IPS-18a (cell line): ENCODE data around the gene OPCML.

Source experiments
- H3K27ac ChIP-seq: one replicate; pipeline ENCODE4 v1.5.1; 2013; ENCODE audit warnings: low read length
- H3K27me3 ChIP-seq: one replicate; pipeline ENCODE4 v1.6.1; 2013; ENCODE audit warnings: mild to moderate bottlenecking, low read length; ENCODE audit not compliant: control insufficient read depth, insufficient read depth
- H3K36me3 ChIP-seq: one replicate; pipeline ENCODE4 v1.6.1; 2013; ENCODE audit warnings: low read depth, low read length; ENCODE audit not compliant: control insufficient read depth
- H3K4me1 ChIP-seq: one replicate; pipeline ENCODE4 v1.6.1; 2013; ENCODE audit warnings: low read depth, low read length; ENCODE audit not compliant: control insufficient read depth
- H3K4me3 ChIP-seq: one replicate; pipeline ENCODE4 v1.5.1; 2013; ENCODE audit warnings: low read length
- H3K9ac ChIP-seq: one replicate; pipeline ENCODE4 v1.6.1; 2013; ENCODE audit warnings: mild to moderate bottlenecking, low read length, moderate library complexity
- H3K9me3 ChIP-seq: one replicate; pipeline ENCODE4 v1.6.1; 2013; ENCODE audit warnings: low read depth, low read length; ENCODE audit not compliant: control insufficient read depth

OPCML gene

DNA sequence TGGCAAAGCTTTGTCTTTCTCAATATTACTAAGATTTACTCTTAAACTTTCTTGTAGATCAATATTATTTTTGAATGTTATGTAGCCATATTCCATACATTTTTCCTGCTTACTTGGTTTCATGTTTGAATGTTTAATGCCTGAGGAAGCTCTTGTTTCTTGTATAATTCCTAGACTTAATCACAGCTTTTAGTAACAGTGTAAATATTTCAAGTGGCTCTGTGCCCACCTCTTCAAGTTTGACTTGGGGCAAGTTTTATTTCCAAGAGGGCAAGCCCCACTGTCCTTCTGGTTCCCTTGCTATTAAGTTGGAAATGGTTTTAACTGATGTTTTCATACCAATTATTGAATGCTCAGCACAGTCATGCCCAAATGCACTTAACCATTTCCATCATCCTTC lies 1004.1 kb downstream of the OPCML start:
- Histone ChIP-seq H3K4me3 (no peak overlapping the region), H3K9ac (no peak overlapping the region), H3K4me1 (no peaks in the 10 kb centered on the region), H3K27ac (no peak overlapping the region), H3K36me3 (no peaks in the 10 kb centered on the region), H3K9me3 (no peaks in the 10 kb centered on the region), H3K27me3 (no peaks in the 10 kb centered on the region)

DNA sequence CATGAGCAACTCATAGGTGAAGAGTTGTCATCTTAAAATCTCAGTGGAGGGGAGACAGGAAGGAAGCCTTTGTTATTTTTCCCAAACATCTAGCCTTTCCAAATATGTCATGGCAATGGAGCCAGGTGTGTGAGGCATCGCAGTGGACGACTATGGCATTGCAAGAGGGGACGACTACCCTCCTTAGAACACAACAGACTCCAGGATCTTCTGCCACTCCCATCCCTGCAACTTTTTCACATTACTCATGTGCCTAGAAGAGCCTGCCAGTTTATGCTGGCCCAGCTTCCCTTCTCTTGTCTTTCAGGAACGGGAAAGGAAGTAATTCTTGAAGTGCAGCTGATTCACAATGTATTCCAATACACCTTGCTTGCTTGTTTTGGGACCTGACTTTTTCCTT lies 1008.4 kb downstream of the OPCML start:
- Histone ChIP-seq H3K9me3 (no peaks in the 10 kb centered on the region), H3K9ac (no peak overlapping the region), H3K4me3 (no peak overlapping the region), H3K27ac (no peak overlapping the region), H3K4me1 (no peaks in the 10 kb centered on the region), H3K27me3 (no peaks in the 10 kb centered on the region), H3K36me3 (no peaks in the 10 kb centered on the region)

DNA sequence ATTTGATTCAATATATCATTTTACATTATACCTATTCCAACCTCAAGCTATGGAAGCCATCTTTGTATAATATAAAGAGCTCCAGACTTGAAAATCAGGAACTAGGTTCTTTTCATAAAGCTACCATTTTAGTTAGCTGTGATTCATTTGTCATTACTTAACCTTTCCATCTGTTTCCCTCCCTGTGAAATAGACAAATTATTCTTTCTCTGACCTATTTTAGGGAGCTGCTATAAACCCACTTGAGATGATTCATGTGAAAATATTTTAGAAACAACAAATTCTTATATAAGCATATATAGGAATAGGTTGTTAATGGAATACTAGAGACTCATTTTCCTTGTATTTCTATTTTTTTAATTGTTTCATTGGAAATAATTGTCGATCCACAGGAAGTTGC lies 1012.1 kb downstream of the OPCML start:
- no peaks in the 10 kb centered on the region for H3K27me3 ChIP-seq
- H3K4me3 ChIP-seq = no peak overlapping the region
- H3K36me3 ChIP-seq = no peaks in the 10 kb centered on the region
- no peaks in the 10 kb centered on the region for H3K4me1 ChIP-seq
- no peak overlapping the region for H3K9ac ChIP-seq
- H3K9me3 ChIP-seq = no peaks in the 10 kb centered on the region
- no peak overlapping the region for H3K27ac ChIP-seq

DNA sequence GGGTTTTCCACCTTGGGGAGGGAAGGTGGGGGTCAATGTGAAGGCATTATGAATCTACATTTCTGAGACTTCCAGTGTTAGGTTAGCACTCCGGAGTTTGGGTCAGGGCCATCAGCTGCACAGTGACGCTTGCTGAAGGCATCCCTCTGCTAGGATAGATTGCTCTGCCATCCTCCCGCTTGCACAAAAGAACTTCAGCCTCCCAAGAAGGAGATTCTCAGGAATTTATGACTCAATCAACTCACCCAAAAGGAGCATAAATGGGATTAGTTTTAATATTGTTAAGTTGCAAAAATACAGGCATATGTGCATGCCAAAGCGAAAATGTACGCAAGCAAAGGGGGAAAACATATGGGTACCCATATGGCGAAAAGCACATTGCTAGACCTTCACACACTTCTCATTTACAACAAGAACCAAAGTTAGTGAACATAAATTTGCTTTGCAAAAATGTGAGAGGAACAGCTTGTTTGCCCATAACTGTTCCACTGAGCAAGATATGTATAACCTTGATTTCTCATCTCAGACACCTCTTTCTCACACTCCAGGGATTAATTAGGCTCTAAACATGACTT lies 1013.0 kb downstream of the OPCML start:
- no peaks in the 10 kb centered on the region for H3K9me3 ChIP-seq
- no peaks in the 10 kb centered on the region for H3K36me3 ChIP-seq
- H3K27ac ChIP-seq = no peak overlapping the region
- H3K4me3 ChIP-seq = no peak overlapping the region
- H3K27me3 ChIP-seq = no peaks in the 10 kb centered on the region
- H3K4me1 ChIP-seq = no peaks in the 10 kb centered on the region
- no peak overlapping the region for H3K9ac ChIP-seq

DNA sequence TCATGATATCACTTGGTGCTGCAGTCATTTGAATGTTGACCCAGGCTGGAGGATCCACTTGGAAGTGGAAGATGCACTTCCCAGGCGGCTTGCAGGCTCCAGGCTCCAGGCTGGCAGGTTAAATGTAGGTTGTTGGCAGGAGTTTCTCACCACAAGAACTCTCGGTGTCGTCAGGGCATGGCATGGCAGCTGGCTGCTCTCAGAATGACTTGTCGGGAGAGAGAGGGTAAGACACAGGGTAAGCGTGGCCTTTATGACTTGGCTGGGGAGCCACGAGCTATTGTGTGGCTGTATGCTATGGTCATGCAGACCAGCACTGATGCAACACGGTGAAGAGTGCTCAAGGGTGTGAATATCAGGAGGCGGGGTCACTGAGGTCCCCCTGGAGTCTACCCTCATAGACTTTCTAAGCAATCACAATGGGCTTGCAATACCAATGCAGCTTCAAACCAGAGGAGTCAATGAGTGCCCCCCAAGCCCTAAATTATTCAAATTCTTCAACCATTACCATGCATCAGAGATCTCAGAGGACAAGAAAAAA lies 1027.7 kb downstream of the OPCML start:
- no peaks in the 10 kb centered on the region for H3K36me3 ChIP-seq

DNA sequence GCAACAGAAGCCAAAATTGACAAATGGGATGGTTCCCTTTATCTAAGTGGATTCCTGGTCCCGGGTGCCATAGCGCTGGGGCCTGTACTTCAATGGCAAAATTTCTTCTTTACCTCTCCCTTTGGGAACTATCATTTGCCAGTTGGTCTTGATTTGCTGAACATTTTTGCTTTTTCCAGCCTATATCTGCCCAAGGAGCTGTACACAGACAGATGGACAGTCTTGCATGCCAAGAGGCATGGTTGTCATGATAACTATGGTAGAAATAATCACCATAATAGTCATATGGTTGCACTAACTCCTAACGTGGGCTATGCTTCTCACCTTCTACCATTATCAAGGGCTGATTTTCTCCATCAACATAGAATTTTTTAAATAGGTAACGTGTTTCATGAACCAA lies 1030.9 kb downstream of the OPCML start:
- Histone ChIP-seq H3K27me3 (no peaks in the 10 kb centered on the region), H3K9ac (no peak overlapping the region), H3K4me1 (peaks cover 21% of the 10 kb centered on the region), H3K36me3 (no peaks in the 10 kb centered on the region), H3K9me3 (no peaks in the 10 kb centered on the region), H3K27ac (no peak overlapping the region), H3K4me3 (no peak overlapping the region)

More for the DNA sequence above, 1027.7 kb downstream of the OPCML start:
- peaks cover 21% of the 10 kb centered on the region for H3K4me1 ChIP-seq
- H3K4me3 ChIP-seq = no peak overlapping the region
- H3K27ac ChIP-seq = no peak overlapping the region
- no peaks in the 10 kb centered on the region for H3K27me3 ChIP-seq
- H3K9me3 ChIP-seq = peaks cover 10% of the 10 kb centered on the region
- no peak overlapping the region for H3K9ac ChIP-seq

DNA sequence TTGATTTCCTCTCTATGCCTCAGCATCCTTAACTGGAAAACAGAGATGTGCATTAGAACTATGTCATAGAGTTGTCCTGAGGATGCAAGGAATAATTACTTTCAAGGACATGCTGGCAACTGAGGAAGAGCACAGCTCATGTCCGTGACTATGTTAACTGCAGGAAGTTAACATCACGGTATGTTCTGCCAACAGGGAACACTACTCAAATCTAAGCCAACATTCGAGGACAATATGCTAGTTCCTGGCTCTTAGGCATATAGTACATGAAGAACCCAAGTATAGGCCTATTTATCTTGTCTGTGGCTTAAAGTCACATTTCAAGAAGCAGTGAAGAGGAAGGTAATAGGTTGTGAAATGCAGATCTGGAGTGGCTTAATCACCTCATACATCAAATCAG lies 1032.6 kb downstream of the OPCML start:
- H3K9ac ChIP-seq = no peak overlapping the region
- no peak overlapping the region for H3K4me3 ChIP-seq
- no peak overlapping the region for H3K27ac ChIP-seq
- peaks cover 8% of the 10 kb centered on the region for H3K4me1 ChIP-seq
- H3K9me3 ChIP-seq = no peaks in the 10 kb centered on the region
- no peaks in the 10 kb centered on the region for H3K36me3 ChIP-seq
- no peaks in the 10 kb centered on the region for H3K27me3 ChIP-seq

DNA sequence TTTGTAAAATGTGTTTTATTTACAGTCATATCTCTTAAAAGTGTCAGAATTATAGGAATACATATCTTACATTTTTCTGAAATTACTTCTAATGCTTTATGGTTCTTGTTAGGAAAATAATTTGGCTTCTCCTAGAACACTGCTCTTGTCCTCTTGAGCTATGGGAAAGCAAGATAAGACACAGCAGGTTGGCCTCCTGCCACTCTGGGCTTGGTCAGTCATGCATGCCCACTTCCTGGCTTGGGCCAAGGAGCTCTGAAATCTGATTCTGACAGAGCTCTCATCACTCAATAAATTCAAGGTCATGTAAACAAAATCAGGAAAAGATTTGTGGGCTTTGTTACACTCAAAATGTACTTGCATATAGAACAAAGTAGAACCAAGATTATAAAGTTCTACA lies 1036.0 kb downstream of the OPCML start:
- no peak overlapping the region for H3K9ac ChIP-seq
- peaks cover 11% of the 10 kb centered on the region for H3K4me1 ChIP-seq
- H3K36me3 ChIP-seq = no peaks in the 10 kb centered on the region
- H3K27me3 ChIP-seq = no peaks in the 10 kb centered on the region
- no peaks in the 10 kb centered on the region for H3K9me3 ChIP-seq
- H3K4me3 ChIP-seq = no peak overlapping the region
- H3K27ac ChIP-seq = no peak overlapping the region

DNA sequence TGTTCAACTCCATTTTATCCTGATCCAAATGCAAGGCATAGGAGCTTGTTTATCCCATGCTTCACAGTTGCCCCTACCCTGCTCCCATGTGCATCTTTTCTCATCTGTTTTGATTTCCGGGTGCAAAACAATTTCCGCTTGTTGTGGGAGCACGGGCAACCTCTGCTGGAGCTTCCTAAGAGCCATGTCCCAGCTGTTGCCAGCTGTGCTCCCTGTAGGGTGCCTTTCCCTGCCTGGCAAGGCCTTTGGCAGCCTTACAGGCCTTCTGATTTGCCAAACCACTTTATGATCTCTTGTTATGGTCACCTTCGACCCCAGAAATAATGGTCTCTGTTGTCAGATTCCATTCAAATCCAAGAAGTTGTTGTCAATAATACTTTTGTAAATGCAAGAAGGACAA lies 1038.5 kb downstream of the OPCML start:
- Histone ChIP-seq H3K4me3 (no peak overlapping the region), H3K27ac (no peak overlapping the region), H3K9me3 (no peaks in the 10 kb centered on the region), H3K9ac (no peak overlapping the region), H3K4me1 (peaks cover 11% of the 10 kb centered on the region), H3K27me3 (no peaks in the 10 kb centered on the region), H3K36me3 (no peaks in the 10 kb centered on the region)

DNA sequence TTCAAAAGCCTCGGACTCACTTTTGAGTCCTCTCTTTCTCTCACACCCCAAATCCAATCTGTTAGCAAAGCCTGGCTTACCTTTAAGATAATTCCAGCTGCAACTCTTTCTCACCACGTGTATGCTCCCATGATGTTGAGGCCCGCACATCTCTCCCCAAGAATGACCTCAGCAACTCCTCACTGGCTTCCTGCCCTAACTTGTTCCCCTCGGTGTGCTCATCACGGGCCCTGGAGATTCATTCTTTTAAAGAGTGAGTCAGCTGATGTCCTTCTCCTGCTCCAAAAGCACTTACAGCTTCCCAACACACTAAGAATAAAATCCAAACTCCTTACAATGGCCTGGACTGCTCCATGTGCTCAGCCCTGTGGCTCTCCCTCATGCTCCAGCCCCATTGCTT lies 1041.3 kb downstream of the OPCML start:
- Histone ChIP-seq H3K9ac (no peak overlapping the region), H3K4me3 (no peak overlapping the region), H3K9me3 (no peaks in the 10 kb centered on the region), H3K4me1 (peaks cover 11% of the 10 kb centered on the region), H3K27ac (no peak overlapping the region), H3K27me3 (no peaks in the 10 kb centered on the region), H3K36me3 (no peaks in the 10 kb centered on the region)

DNA sequence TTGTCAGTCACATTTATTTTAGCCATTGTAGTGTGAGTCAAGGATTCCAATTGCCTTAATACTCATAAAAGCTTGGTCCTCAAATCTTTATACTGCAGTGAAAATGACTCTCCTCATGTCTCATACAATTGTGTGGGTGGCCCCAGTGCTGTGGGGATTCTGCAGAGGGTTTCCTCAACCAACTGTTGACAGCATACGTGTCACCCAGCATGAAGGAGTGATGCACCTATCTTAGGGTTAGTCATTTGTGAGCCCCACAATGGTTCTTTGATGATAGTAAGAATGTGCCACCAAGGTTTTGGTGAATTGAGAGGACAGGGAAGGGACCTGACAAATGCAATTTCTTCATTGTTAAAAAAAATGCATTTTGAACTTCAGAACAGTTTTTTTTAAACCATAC lies 1046.2 kb downstream of the OPCML start:
- no peak overlapping the region for H3K27ac ChIP-seq
- no peaks in the 10 kb centered on the region for H3K9me3 ChIP-seq
- no peaks in the 10 kb centered on the region for H3K36me3 ChIP-seq
- no peak overlapping the region for H3K9ac ChIP-seq
- no peaks in the 10 kb centered on the region for H3K4me1 ChIP-seq
- H3K27me3 ChIP-seq = no peaks in the 10 kb centered on the region
- H3K4me3 ChIP-seq = no peak overlapping the region

DNA sequence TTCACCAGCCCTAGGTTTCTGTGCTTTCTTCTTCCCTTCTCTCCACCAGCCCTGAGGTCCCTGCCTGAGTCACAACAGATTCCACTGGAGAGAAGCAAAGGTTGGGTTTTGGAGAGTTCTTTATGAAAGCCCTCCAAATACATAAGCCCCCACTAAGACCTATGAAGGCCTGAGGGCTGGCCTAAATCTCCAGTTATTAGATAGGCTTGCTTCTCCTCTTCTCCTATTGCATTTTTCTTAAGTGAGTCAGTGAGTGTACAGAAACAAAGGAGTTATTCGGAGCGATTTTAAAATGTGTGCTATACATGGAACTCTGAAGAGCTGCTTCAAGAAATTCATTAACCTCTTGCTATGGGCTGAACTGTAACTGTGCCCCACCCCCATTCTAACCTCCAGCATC lies 1057.3 kb downstream of the OPCML start:
- no peaks in the 10 kb centered on the region for H3K9me3 ChIP-seq
- H3K4me3 ChIP-seq = no peak overlapping the region
- no peaks in the 10 kb centered on the region for H3K36me3 ChIP-seq
- H3K27me3 ChIP-seq = no peaks in the 10 kb centered on the region
- H3K9ac ChIP-seq = no peak overlapping the region
- H3K4me1 ChIP-seq = no peaks in the 10 kb centered on the region
- no peak overlapping the region for H3K27ac ChIP-seq
